OCI-LY1 (cell line): ENCODE results near the gene OGT.

ENCODE experiments used
- CTCF ChIP-seq: fragments of 200-600 bp; sonication (generic), shearing (Covaris generic); IDR thresholded peaks from 2 replicates; pipeline ENCODE4 v1.5.1; 2017; ENCODE audit warnings: mild to moderate bottlenecking, antibody characterized with exemption, low read length, moderate library complexity, mixed read lengths
- EZH2 ChIP-seq: fragments of 200-600 bp; sonication (generic), shearing (Covaris generic); IDR thresholded peaks from 2 replicates; pipeline ENCODE4 v1.8.0; 2017; ENCODE audit warnings: borderline replicate concordance, mixed run types, mild to moderate bottlenecking, antibody characterized with exemption, low read length, moderate library complexity, mixed read lengths

- TF ChIP-seq CTCF: no peak
- no peak for TF ChIP-seq EZH2
These were observed 23.6 kb upstream of the OGT start for GRCh38 chrX:71509289-71509688.
